Measurements from ENCODE around the gene TMEM121.

Gene TMEM121

DNA sequence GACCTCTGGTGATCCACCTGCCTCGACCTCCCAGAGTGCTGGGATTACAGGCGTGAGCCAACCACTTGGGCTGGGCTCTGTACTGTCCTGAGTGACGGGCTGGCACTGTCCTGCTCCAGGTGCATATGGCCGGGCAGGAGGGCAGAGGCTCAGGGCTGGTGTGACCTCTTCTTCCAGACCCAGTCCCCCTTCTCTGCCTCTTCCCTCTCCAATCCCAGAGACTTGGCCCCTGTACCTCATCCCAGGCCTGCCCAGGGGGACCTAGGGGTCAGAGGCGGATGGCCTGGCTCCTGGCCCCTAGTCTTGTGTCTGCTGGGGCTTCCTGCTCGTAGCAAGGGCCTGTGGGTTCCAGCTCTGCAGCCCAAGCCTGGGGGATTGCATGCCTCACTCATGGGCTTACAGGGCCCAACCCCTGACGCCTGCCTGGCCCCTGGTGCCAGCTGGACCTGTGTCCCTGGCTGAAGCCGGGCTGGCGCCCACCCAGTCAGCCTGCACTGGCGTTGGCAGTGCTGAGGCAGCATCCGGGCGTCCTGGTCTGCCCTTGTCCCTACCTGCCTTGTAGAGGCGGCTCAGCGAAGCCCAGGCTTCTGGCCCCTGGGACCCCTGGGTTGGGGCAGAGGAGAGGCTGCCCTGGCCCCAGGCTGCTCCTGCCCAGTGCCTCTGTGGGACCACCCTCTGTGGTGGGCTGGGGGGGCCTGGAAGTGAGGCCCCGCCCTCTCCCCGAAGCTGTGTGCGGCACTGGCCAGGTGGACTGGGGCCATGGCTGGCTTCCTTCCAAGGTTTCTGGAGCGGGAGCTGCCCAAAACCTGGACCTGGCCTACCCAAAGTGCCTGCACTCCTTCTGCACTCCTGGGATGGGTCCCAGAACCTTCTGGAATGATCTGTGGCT lies 31.0 kb upstream of the TMEM121 start:
- no peak overlapping the region for H3K27ac ChIP-seq (ENCODE audit: low read length)
- no peak overlapping the region for H3K9ac ChIP-seq (ENCODE audit: low read length in 2 of 2)
- no peaks in the 10 kb centered on the region for H3K36me3 ChIP-seq (ENCODE audit: control insufficient read depth in 2 of 2, insufficient read depth in 2 of 2, low read length in 2 of 2)
- no peaks in the 10 kb centered on the region for H3K9me3 ChIP-seq (ENCODE audit: control insufficient read depth in 2 of 2, low read length in 2 of 2)
- H3K4me1 ChIP-seq (ENCODE audit: control insufficient read depth, insufficient read depth, low read length): peaks cover 11% of the 10 kb centered on the region
- H3K4me3 ChIP-seq (ENCODE audit: low read length in 2 of 2): no peak overlapping the region
- H3K27me3 ChIP-seq (ENCODE audit: control insufficient read depth in 1 of 2, insufficient read depth in 2 of 2, low read length in 2 of 2): no peaks in the 10 kb centered on the region

DNA sequence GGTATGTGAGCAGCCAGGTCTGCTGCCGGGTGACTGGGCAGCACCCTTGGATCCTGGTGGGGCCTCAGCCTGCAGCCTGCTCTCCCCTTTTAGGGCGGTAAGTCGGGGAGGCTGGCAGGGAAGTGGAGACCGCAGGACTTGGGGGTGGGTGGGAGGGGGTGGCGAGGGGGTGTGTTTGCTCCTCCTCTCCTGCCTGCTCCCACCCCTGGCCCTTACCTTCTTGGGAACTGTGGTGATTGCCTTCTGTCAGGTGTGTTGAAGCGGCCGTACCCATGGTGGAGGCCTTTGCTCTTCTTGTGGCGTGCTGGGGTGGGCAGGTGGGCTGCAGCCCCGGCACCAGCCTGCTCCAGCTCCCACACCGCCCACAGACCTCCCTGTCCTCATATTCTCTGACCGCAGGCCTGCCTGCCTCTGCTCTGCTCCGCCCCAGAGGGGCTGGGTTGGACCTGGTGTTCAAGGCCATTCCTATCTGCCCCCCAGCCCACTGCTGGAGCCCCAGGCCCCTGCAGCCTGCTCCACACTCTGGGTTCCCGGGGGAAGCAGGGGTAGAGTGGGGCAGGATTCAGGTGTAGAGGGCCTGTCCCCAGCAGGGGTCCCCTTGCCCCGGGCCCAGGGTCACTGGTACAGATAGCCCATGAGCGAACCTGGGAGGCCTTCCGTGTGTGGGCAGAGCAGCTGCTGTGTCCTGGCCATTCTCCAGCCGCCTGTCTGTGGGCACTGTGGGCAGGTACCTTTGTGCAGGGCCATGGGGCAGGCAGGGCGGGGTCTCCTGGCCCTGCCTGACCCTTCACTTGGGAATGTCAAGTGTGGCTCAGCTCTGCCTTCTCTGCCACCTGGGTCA lies 30.2 kb upstream of the TMEM121 start:
- Histone ChIP-seq H3K9me3 (ENCODE audit: control insufficient read depth in 2 of 2, low read length in 2 of 2) (no peaks in the 10 kb centered on the region), H3K36me3 (ENCODE audit: control insufficient read depth in 2 of 2, insufficient read depth in 2 of 2, low read length in 2 of 2) (no peaks in the 10 kb centered on the region), H3K4me3 (ENCODE audit: low read length in 2 of 2) (no peak overlapping the region), H3K9ac (ENCODE audit: low read length in 2 of 2) (no peak overlapping the region), H3K27me3 (ENCODE audit: control insufficient read depth in 1 of 2, insufficient read depth in 2 of 2, low read length in 2 of 2) (no peaks in the 10 kb centered on the region), H3K27ac (ENCODE audit: low read length) (no peak overlapping the region), H3K4me1 (ENCODE audit: control insufficient read depth, insufficient read depth, low read length) (peaks cover 8% of the 10 kb centered on the region)

DNA sequence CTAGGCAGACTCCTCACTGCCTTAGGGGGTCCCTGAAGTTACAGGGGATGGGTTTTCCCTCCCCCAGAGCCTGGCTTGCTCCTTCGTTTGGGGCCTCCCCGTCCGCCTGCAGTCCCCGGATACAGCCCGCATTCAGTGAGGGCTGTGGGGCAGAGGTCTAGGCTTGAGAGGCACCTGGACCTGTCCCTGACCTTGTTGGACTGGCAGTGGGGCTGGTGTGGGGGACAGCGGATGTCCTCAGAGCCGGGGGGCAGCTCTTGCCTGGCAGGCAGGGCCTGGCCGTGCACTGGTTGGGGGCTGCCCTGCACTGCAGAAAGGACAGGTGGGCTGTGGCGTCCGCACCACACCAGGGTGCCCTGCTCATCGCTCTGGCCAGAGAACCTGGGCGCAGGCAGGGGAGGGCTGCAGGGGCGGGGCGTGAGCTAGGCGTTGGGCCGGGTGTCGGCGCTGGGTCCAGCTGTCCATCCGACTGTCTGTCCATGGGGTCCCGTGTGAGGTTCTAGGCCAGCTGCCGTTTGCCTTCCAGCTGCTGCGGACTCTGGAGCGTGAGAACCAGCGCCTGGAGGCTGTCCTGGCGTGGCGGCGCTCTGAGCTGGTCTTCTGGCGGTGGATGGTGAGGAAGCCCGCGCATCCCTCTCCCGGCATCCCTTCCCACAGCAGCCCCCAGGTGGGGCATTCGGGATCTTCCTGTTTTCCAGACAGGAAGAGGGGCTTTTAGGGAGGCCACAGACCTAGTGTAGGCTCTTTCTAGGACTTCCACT lies 29.4 kb upstream of the TMEM121 start:
- Histone ChIP-seq H3K4me3 (ENCODE audit: low read length in 2 of 2) (no peak overlapping the region), H3K9ac (ENCODE audit: low read length in 2 of 2) (no peak overlapping the region), H3K36me3 (ENCODE audit: control insufficient read depth in 2 of 2, insufficient read depth in 2 of 2, low read length in 2 of 2) (no peaks in the 10 kb centered on the region), H3K9me3 (ENCODE audit: control insufficient read depth in 2 of 2, low read length in 2 of 2) (no peaks in the 10 kb centered on the region), H3K27ac (ENCODE audit: low read length) (no peak overlapping the region), H3K27me3 (ENCODE audit: control insufficient read depth in 1 of 2, insufficient read depth in 2 of 2, low read length in 2 of 2) (no peaks in the 10 kb centered on the region), H3K4me1 (ENCODE audit: control insufficient read depth, insufficient read depth, low read length) (peaks cover under 1% of the 10 kb centered on the region)

- no peak overlapping the region for H3K9ac ChIP-seq (ENCODE audit: low read length in 2 of 2)
- no peaks in the 10 kb centered on the region for H3K9me3 ChIP-seq (ENCODE audit: control insufficient read depth in 2 of 2, low read length in 2 of 2)
- no peak overlapping the region for H3K27ac ChIP-seq (ENCODE audit: low read length)
- H3K4me1 ChIP-seq (ENCODE audit: control insufficient read depth, insufficient read depth, low read length): no peaks in the 10 kb centered on the region
- no peaks in the 10 kb centered on the region for H3K36me3 ChIP-seq (ENCODE audit: control insufficient read depth in 2 of 2, insufficient read depth in 2 of 2, low read length in 2 of 2)
- no peaks in the 10 kb centered on the region for H3K27me3 ChIP-seq (ENCODE audit: control insufficient read depth in 1 of 2, insufficient read depth in 2 of 2, low read length in 2 of 2)
- no peak overlapping the region for H3K4me3 ChIP-seq (ENCODE audit: low read length in 2 of 2)
Observed at GRCh38 chr14:105497671-105498429, 28.5 kb upstream of the TMEM121 start.

GRCh38 chr14:105498430-105499255 lies 27.7 kb upstream of the TMEM121 start:
- no peaks in the 10 kb centered on the region for H3K4me1 ChIP-seq (ENCODE audit: control insufficient read depth, insufficient read depth, low read length)
- H3K27me3 ChIP-seq (ENCODE audit: control insufficient read depth in 1 of 2, insufficient read depth in 2 of 2, low read length in 2 of 2): no peaks in the 10 kb centered on the region
- no peak overlapping the region for H3K27ac ChIP-seq (ENCODE audit: low read length)
- no peaks in the 10 kb centered on the region for H3K36me3 ChIP-seq (ENCODE audit: control insufficient read depth in 2 of 2, insufficient read depth in 2 of 2, low read length in 2 of 2)
- H3K9ac ChIP-seq (ENCODE audit: low read length in 2 of 2): no peak overlapping the region
- H3K4me3 ChIP-seq (ENCODE audit: low read length in 2 of 2): no peak overlapping the region
- H3K9me3 ChIP-seq (ENCODE audit: control insufficient read depth in 2 of 2, low read length in 2 of 2): no peaks in the 10 kb centered on the region

DNA sequence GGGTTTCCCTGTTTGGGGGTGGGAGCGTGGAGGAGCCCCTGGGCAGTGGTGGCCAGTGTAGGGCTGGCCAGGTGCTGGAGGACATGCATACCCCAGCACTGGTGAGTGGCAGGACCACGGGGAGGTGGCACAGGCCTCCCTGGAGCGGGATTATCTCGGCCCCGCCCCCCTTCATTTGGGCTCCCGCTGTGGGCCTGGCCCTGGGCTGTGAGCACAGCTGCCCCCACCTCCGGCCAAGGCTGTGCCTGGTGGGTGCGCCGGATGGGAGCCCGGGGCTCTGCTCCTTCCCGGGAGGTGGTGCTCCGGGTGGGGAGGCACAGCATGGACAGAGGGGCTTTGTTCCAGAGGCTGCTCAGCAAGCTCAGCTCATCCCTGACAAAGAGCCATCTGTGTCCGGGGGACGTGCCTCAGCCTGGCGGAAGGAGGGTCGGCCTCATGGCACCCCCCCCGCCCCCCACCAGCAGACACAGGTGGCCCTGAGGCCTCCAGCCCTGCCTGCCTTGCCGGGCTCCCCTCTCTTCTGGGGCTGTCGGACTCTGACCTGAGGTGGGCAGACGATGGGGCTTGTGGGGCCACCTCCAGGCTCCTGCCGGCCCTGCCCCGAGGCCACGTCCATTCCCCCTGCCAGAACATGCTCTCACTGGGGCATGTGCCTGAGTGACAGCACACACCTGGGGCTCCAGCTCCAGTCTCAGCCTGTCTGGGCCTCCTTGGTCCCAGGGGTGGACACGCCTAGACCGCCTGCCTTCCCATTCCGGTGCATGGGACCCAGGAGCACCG lies 26.9 kb upstream of the TMEM121 start:
- H3K27ac ChIP-seq (ENCODE audit: low read length): no peak overlapping the region
- H3K4me1 ChIP-seq (ENCODE audit: control insufficient read depth, insufficient read depth, low read length): no peaks in the 10 kb centered on the region
- no peaks in the 10 kb centered on the region for H3K36me3 ChIP-seq (ENCODE audit: control insufficient read depth in 2 of 2, insufficient read depth in 2 of 2, low read length in 2 of 2)
- H3K4me3 ChIP-seq (ENCODE audit: low read length in 2 of 2): no peak overlapping the region
- H3K27me3 ChIP-seq (ENCODE audit: control insufficient read depth in 1 of 2, insufficient read depth in 2 of 2, low read length in 2 of 2): no peaks in the 10 kb centered on the region
- H3K9me3 ChIP-seq (ENCODE audit: control insufficient read depth in 2 of 2, low read length in 2 of 2): no peaks in the 10 kb centered on the region
- no peak overlapping the region for H3K9ac ChIP-seq (ENCODE audit: low read length in 2 of 2)

GRCh38 chr14:105500036-105500725 lies 26.2 kb upstream of the TMEM121 start:
- no peaks in the 10 kb centered on the region for H3K9me3 ChIP-seq (ENCODE audit: control insufficient read depth in 2 of 2, low read length in 2 of 2)
- no peak overlapping the region for H3K9ac ChIP-seq (ENCODE audit: low read length in 2 of 2)
- no peak overlapping the region for H3K4me3 ChIP-seq (ENCODE audit: low read length in 2 of 2)
- H3K4me1 ChIP-seq (ENCODE audit: control insufficient read depth, insufficient read depth, low read length): no peaks in the 10 kb centered on the region
- H3K27me3 ChIP-seq (ENCODE audit: control insufficient read depth in 1 of 2, insufficient read depth in 2 of 2, low read length in 2 of 2): no peaks in the 10 kb centered on the region
- H3K27ac ChIP-seq (ENCODE audit: low read length): no peak overlapping the region
- no peaks in the 10 kb centered on the region for H3K36me3 ChIP-seq (ENCODE audit: control insufficient read depth in 2 of 2, insufficient read depth in 2 of 2, low read length in 2 of 2)

- H3K27me3 ChIP-seq (ENCODE audit: control insufficient read depth in 1 of 2, insufficient read depth in 2 of 2, low read length in 2 of 2): no peaks in the 10 kb centered on the region
- no peak overlapping the region for H3K9ac ChIP-seq (ENCODE audit: low read length in 2 of 2)
- no peaks in the 10 kb centered on the region for H3K9me3 ChIP-seq (ENCODE audit: control insufficient read depth in 2 of 2, low read length in 2 of 2)
- no peak overlapping the region for H3K4me3 ChIP-seq (ENCODE audit: low read length in 2 of 2)
- no peak overlapping the region for H3K27ac ChIP-seq (ENCODE audit: low read length)
- no peaks in the 10 kb centered on the region for H3K36me3 ChIP-seq (ENCODE audit: control insufficient read depth in 2 of 2, insufficient read depth in 2 of 2, low read length in 2 of 2)
- H3K4me1 ChIP-seq (ENCODE audit: control insufficient read depth, insufficient read depth, low read length): no peaks in the 10 kb centered on the region
Observed at GRCh38 chr14:105500726-105501101, 25.7 kb upstream of the TMEM121 start.
